ENCODE results near the gene ITFG1. TPM values are rescaled to one million over a fixed set of nuclear protein-coding genes. Genes with fewer than 3 reads are reported as not detected.

ITFG1 gene
- total and polyA plus RNA-seq, 2 of the 13 experiments (the other 11 are each of a cell fraction or from before 2014, with no cell fraction given), result 74.5 to 150 TPM

- TF ChIP-seq ZFP36L1 (CRISPR knock-in tag; IDR thresholded peaks at IDR 0.05) (no peak), PRDM10 (CRISPR knock-in tag; IDR thresholded peaks at IDR 0.05; ENCODE audit: low read depth) (0 out of 2 replicates have a peak, but pooled peaks have one; percentile 21), RFX3 (CRISPR knock-in tag; IDR thresholded peaks at IDR 0.05) (peak; percentile 11; the same call in 1 of the 2 replicates), ZNF382 (CRISPR knock-in tag; IDR thresholded peaks at IDR 0.05; ENCODE audit: borderline replicate concordance) (no peak), TEAD3 (CRISPR knock-in tag; optimal IDR thresholded peaks at IDR 0.05; ENCODE audit: borderline replicate concordance) (peak; percentile 99), ASH2L (IDR thresholded peaks at IDR 0.05; ENCODE audit: insufficient read length, low read depth, low read length) (peak; percentile 47), ZNF878 (CRISPR knock-in tag; IDR thresholded peaks at IDR 0.05) (peak; percentile 73; the same call in 1 of the 2 replicates), ZNF333 (CRISPR knock-in tag; IDR thresholded peaks at IDR 0.05; ENCODE audit: borderline replicate concordance) (no peak), HNF4A (CRISPR knock-in tag; IDR thresholded peaks at IDR 0.05) (peak; percentile 84)
Measured at GRCh38 chr16:47475786-47476185, 14.9 kb upstream of the ITFG1 start (continued).

DNA sequence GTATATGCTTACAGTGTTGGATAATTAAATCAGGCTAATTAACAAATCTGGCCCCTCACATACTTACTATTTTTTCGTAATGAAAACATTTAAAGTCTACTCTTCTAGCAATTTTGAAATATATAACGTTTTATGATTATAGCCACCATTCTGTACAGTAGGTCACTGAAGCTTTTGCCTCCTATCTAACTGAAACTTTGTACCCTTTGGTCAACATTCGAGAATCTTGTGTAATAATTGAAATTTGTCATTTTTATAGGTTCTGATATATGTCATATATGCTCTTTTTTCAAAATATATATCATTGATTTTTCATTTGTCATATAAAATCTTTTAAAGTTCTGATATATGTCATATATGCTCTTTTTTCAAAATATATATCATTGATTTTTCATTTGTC, 12.9 kb upstream of the ITFG1 start:
- H3K36me3 ChIP-seq (replicated peaks in 1 of 2; ENCODE audit: control insufficient read depth in 1 of 2, insufficient read depth in 2 of 2, low read length in 2 of 2), result peaks cover 0 to 4% of the 10 kb centered on the region in 2 experiments; a peak in 2 of 5 replicates
- WGBS (ENCODE audit: low lambda C conversion rate), result 62% methylated on average over 3 of the region's 3 CpGs
- H2AFZ ChIP-seq (ENCODE audit: low read length), result no peak overlapping the region
- H3K4me1 ChIP-seq (ENCODE audit: insufficient read depth, low read length), result peaks cover 72% of the 10 kb centered on the region
- CTCF ChIA-PET (ENCODE audit: low intra/inter-chr PET ratio, low total read pairs), result no interaction called here
- POLR2A ChIA-PET, result interaction anchor here (0.9 to 4.7 kb wide), 2 partner anchors 12 to 20 kb away, joined by 3 to 37 read pairs; partner anchors contain the start of genes ITFG1 and PHKB
- FAIRE-seq (no peak), DNase-seq (ENCODE audit: low spot score) (no peak), ATAC-seq (no peak)
- no peak overlapping the region for H3K4me3 ChIP-seq (replicated peaks in 1 of 3; ENCODE audit: insufficient read depth in 1 of 3, low read depth in 2 of 3, low read length in 3 of 3)
- no peaks in the 10 kb centered on the region for H3K9me3 ChIP-seq (ENCODE audit: low read length)
- H3K4me2 ChIP-seq (ENCODE audit: low read depth, low read length), result peak overlapping the region; percentile 16; the same call in 1 of the 2 replicates
- no peaks in the 10 kb centered on the region for H3K27me3 ChIP-seq (ENCODE audit: control insufficient read depth in 1 of 2, insufficient read depth in 2 of 2, low read length in 2 of 2)
- in situ Hi-C loops (cut with HindIII; ENCODE audit: extremely low pct_ligation_motif_present, low pct_unique_long_range_greater_than_20kb) (no loop called here), intact Hi-C loops (cut with micrococcal nuclease; ENCODE audit: unreplicated experiment) (no loop called here)
- BruUV-seq (replicated peaks), result no TSS peak
- no peaks in the 10 kb centered on the region for H4K20me1 ChIP-seq (ENCODE audit: insufficient read depth, low read length)
- H3K79me2 ChIP-seq (ENCODE audit: insufficient read depth, low read length), result peaks cover 55% of the 10 kb centered on the region
- H3K27ac ChIP-seq (ENCODE audit: extremely low read length, insufficient read depth, low read length), result peak overlapping the region; percentile 16
- no peak overlapping the region for H3K9ac ChIP-seq (ENCODE audit: insufficient read depth, low read depth, low read length)
- TF ChIP-seq HNF4A (CRISPR knock-in tag; IDR thresholded peaks at IDR 0.05) (peak; percentile 44; the same call in 1 of the 2 replicates), BRCA1 (CRISPR knock-in tag; IDR thresholded peaks at IDR 0.05) (0 out of 2 replicates have a peak, but pooled peaks have one; percentile 32), HNF4G (IDR thresholded peaks at IDR 0.05; ENCODE audit: borderline replicate concordance, low read depth, low read length) (no peak), HNF4G (CRISPR knock-in tag; IDR thresholded peaks at IDR 0.05; ENCODE audit: borderline replicate concordance, low read depth) (no peak), ZNF12 (CRISPR knock-in tag; IDR thresholded peaks at IDR 0.05) (no peak), ZNF570 (CRISPR knock-in tag; IDR thresholded peaks at IDR 0.05; ENCODE audit: borderline replicate concordance) (no peak), FOXK1 (CRISPR knock-in tag; IDR thresholded peaks at IDR 0.05; ENCODE audit: borderline replicate concordance, low read depth) (no peak), SP2 (CRISPR knock-in tag; IDR thresholded peaks at IDR 0.05) (no peak), ZNF224 (CRISPR knock-in tag; IDR thresholded peaks at IDR 0.05) (no peak), CEBPB (IDR thresholded peaks at IDR 0.05; ENCODE audit: borderline replicate concordance, low read depth, low read length) (peak; percentile 52), STAT5B (CRISPR knock-in tag; IDR thresholded peaks at IDR 0.05) (no peak), POLR2AphosphoS5 (IDR thresholded peaks at IDR 0.05; ENCODE audit: low read depth, low read length) (no peak)
- TF ChIP-seq, protein P1, sequence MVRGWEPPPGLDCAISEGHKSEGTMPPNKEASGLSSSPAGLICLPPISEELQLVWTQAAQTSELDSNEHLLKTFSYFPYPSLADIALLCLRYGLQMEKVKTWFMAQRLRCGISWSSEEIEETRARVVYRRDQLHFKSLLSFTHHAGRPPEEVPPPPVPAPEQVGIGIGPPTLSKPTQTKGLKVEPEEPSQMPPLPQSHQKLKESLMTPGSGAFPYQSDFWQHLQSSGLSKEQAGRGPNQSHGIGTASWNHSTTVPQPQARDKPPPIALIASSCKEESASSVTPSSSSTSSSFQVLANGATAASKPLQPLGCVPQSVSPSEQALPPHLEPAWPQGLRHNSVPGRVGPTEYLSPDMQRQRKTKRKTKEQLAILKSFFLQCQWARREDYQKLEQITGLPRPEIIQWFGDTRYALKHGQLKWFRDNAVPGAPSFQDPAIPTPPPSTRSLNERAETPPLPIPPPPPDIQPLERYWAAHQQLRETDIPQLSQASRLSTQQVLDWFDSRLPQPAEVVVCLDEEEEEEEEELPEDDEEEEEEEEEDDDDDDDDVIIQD (CRISPR knock-in tag; IDR thresholded peaks at IDR 0.05; ENCODE audit: low read depth), result peak; percentile 96

All from HepG2 (cell line).